Activated gamma-delta T cell treated with anti-CD3 and anti-CD28 coated beads, Interleukin-2, amount 50 U/mL, for 16 hours (primary cell): ENCODE results near the gene C17orf114.
A peak's percentile ranks its signal among the peaks of the same experiment; 100 is the strongest.

Source experiments
- DNase-seq: peaks from one replicate; pipeline ENCODE4 v3.0.0-alpha.2; 2020; ENCODE audit warnings: low read depth

The C17orf114 gene

GRCh38 chr17:4823373-4824089, 21.4 kb upstream of the C17orf114 start:
- no peak for DNase-seq

GRCh38 chr17:4822835-4823234, 20.7 kb upstream of the C17orf114 start:
- no peak for DNase-seq

GRCh38 chr17:4818276-4818675, 16.1 kb upstream of the C17orf114 start:
- no peak for DNase-seq

GRCh38 chr17:4816826-4817225, 14.7 kb upstream of the C17orf114 start:
- no peak for DNase-seq

GRCh38 chr17:4815043-4815675, 13.0 kb upstream of the C17orf114 start:
- no peak for DNase-seq

- DNase-seq = no peak
These were observed 10.6 kb upstream of the C17orf114 start for GRCh38 chr17:4812690-4813089.

GRCh38 chr17:4811471-4811870, 9.3 kb upstream of the C17orf114 start:
- DNase-seq = no peak

- no peak for DNase-seq
These were observed 8.7 kb upstream of the C17orf114 start for GRCh38 chr17:4810696-4811290.

- DNase-seq = no peak
These were observed 6.2 kb upstream of the C17orf114 start for GRCh38 chr17:4808378-4808767.

GRCh38 chr17:4807605-4808377, 5.7 kb upstream of the C17orf114 start:
- DNase-seq = no peak

GRCh38 chr17:4806777-4807604, 4.9 kb upstream of the C17orf114 start, which contains the start of gene PLD2:
Gene PLD2, plus strand, starts transcription at chr17:4807152. Its CDS starts 621 bp downstream, at chr17:4807773.
- peak; percentile 77 for DNase-seq

GRCh38 chr17:4806456-4806776, 4.3 kb upstream of the C17orf114 start:
- DNase-seq = no peak

- DNase-seq = no peak
These were observed 1.5 kb downstream of the C17orf114 start for GRCh38 chr17:4800462-4801196.

- no peak for DNase-seq
These were observed 5.6 kb downstream of the C17orf114 start for GRCh38 chr17:4796552-4796920.

GRCh38 chr17:4795168-4795567, 7.0 kb downstream of the C17orf114 start:
- DNase-seq = no peak

- DNase-seq = no peak
These were observed 11.4 kb downstream of the C17orf114 start for GRCh38 chr17:4790705-4791088.

GRCh38 chr17:4789951-4790704, 12.0 kb downstream of the C17orf114 start:
- peak; percentile 59 for DNase-seq

- DNase-seq = no peak
These were observed 12.5 kb downstream of the C17orf114 start for GRCh38 chr17:4789701-4789950.

- no peak for DNase-seq
These were observed 13.1 kb downstream of the C17orf114 start, which contains the start of gene GLTPD2 for GRCh38 chr17:4788807-4789700. Gene GLTPD2, plus strand, starts transcription at chr17:4788964. Its CDS starts 48 bp downstream, at chr17:4789012.
